Gastrocnemius medialis (tissue), 4 donors: Measurements from ENCODE around the gene BCL2.

ENCODE experiments used
- POLR2A ChIP-seq, 2 donors: fragments of 450-650 bp; IDR thresholded peaks; one replicate each; pipeline ENCODE4 v1.6.1; 2017; ENCODE audit warnings: antibody characterized with exemption in 2 of 2, mild to moderate bottlenecking in 2 of 2, moderate library complexity in 2 of 2
- TF ChIP-seq, protein P1 (sequence below), 5 experiments: fragments of 450-650 bp in 3 of 5; fragments of 200-600 bp in 2 of 5; sonication (generic) in 2 of 5; IDR thresholded peaks in 4 of 5; conservative IDR thresholded peaks in 1 of 5; 1 replicate in 4 of 5; 2 replicates in 1 of 5; pipeline ENCODE4 v1.5.1; 2016 to 2019; ENCODE audit warnings: antibody characterized with exemption in 5 of 5, mild to moderate bottlenecking in 3 of 5, moderate library complexity in 3 of 5

DNA sequence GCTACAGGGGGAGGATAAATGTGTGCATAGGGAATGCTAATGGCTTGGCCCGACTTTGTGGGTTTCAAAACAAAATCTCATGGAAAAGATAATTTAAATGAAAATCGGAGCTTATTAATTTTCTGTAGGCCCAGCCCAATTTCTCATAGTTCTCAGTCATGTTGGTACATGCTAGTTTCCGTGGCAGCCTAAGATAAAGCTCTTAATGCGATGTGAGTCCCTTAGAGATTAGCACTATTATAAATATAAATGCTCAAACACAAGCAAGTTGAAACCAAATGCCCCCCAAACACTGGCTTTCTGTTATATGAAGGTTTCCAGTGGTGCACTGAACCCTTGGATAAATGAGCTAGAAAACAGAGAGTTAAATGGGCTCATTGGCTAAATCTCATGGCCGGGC lies 168.0 kb downstream of the BCL2 start:
- TF ChIP-seq, protein P1, sequence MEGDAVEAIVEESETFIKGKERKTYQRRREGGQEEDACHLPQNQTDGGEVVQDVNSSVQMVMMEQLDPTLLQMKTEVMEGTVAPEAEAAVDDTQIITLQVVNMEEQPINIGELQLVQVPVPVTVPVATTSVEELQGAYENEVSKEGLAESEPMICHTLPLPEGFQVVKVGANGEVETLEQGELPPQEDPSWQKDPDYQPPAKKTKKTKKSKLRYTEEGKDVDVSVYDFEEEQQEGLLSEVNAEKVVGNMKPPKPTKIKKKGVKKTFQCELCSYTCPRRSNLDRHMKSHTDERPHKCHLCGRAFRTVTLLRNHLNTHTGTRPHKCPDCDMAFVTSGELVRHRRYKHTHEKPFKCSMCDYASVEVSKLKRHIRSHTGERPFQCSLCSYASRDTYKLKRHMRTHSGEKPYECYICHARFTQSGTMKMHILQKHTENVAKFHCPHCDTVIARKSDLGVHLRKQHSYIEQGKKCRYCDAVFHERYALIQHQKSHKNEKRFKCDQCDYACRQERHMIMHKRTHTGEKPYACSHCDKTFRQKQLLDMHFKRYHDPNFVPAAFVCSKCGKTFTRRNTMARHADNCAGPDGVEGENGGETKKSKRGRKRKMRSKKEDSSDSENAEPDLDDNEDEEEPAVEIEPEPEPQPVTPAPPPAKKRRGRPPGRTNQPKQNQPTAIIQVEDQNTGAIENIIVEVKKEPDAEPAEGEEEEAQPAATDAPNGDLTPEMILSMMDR (IDR thresholded peaks at IDR 0.05 in 4 of 5, conservative IDR thresholded peaks at IDR 0.05 in 1 of 5) = no peak
- TF ChIP-seq POLR2A (IDR thresholded peaks at IDR 0.05) = no peak
